GM12878 (cell line): ENCODE data around the gene TAMALIN. TPM values are rescaled to one million over a fixed set of nuclear protein-coding genes. Genes with fewer than 3 reads are reported as not detected.

Experiments used
- ATAC-seq: fragments of 200-7000 bp; cut with Tn5 transposase; 3 replicates; pipeline ENCODE4 v1.9.1; 2020; ENCODE audit warnings: mild to moderate bottlenecking, moderate library complexity
- BruUV-seq: library from RNA; stranded (reverse); fragments of 400-500 nt; replicated peaks from 2 replicates; lab custom pipeline; 2021; lab: Mats Ljungman, UMichigan
- CTCF ChIA-PET: fragments of 300-600 bp; sonication (Branson Sonifier 250); formaldehyde crosslinking; extraction: SDS; loops from one replicate; lab custom pipeline; 2021; ENCODE audit warnings: inconsistent platforms; lab: Yijun Ruan, JAX
- POLR2A ChIA-PET: fragments of 350-600 bp; formaldehyde crosslinking; extraction: SDS; loops from one replicate; lab custom pipeline; 2021; ENCODE audit warnings: inconsistent platforms; lab: Charles Lee
- RAD21 ChIA-PET: fragments of 300-600 bp; sonication (Branson Sonifier 250); formaldehyde crosslinking; loops from one replicate; lab custom pipeline; 2023; ENCODE audit warnings: antibody characterized with exemption; ENCODE audit not compliant: unreplicated experiment; lab: Charles Lee
- SMC1A ChIA-PET: fragments of 300-600 bp; sonication (Branson Sonifier 250); formaldehyde crosslinking; loops from one replicate; lab custom pipeline; 2023; ENCODE audit not compliant: unreplicated experiment, uncharacterized antibody; lab: Charles Lee
- DNase-seq: peaks from one replicate; pipeline ENCODE4 v3.0.0-alpha.2; 2011; ENCODE audit warnings: low read depth, low spot score
- FAIRE-seq: peaks from 3 replicates; lab custom pipeline; 2011; peaks lifted over from hg19 to GRCh38; lab: Jason Lieb, UNC
- H2AFZ ChIP-seq: 2 replicates; pipeline ENCODE4 v1.6.0; 2011; ENCODE audit warnings: low read depth, low read length, control low read depth; ENCODE audit not compliant: control insufficient read depth
- H3K27ac ChIP-seq: 2 replicates; pipeline ENCODE4 v1.5.1; 2011; ENCODE audit warnings: control low read depth; ENCODE audit not compliant: control insufficient read depth, insufficient read depth
- H3K27me3 ChIP-seq, 2 experiments: replicated peaks in 1 of 2; 2 replicates each; pipeline versions ENCODE4 v1.6.0 to v1.6.1; 2011; ENCODE audit warnings: low read length in 1 of 2; ENCODE audit not compliant: control insufficient read depth in 2 of 2, insufficient read depth in 2 of 2
- H3K36me3 ChIP-seq, 2 experiments: 2 replicates each; pipeline ENCODE4 v1.5.1; 2011; ENCODE audit warnings: low read length in 1 of 2; ENCODE audit not compliant: control insufficient read depth in 2 of 2, insufficient read depth in 2 of 2
- H3K4me1 ChIP-seq: 2 replicates; pipeline ENCODE4 v1.6.1; 2011; ENCODE audit warnings: mild to moderate bottlenecking, low read length, moderate library complexity, mixed read lengths; ENCODE audit not compliant: control insufficient read depth, insufficient read depth
- H3K4me2 ChIP-seq: 2 replicates; pipeline ENCODE4 v1.6.0; 2011; ENCODE audit warnings: control low read depth; ENCODE audit not compliant: control insufficient read depth, insufficient read depth
- H3K4me3 ChIP-seq: fragments of 200-600 bp; sonication (generic); 2 replicates; pipeline ENCODE4 v1.5.1; 2016
- H3K79me2 ChIP-seq: 2 replicates; pipeline ENCODE4 v1.6.0; 2011; ENCODE audit warnings: low read length; ENCODE audit not compliant: control insufficient read depth, insufficient read depth
- H3K9ac ChIP-seq: 2 replicates; pipeline ENCODE4 v1.8.0; 2011; ENCODE audit warnings: low read length, control low read depth, mixed read lengths; ENCODE audit not compliant: control insufficient read depth, insufficient read depth
- H3K9me3 ChIP-seq: replicated peaks from 3 replicates; pipeline ENCODE4 v1.5.1; 2011; ENCODE audit warnings: mild to moderate bottlenecking, low read length; ENCODE audit not compliant: control insufficient read depth, insufficient read depth
- H4K20me1 ChIP-seq: 2 replicates; pipeline ENCODE4 v1.6.0; 2011; ENCODE audit not compliant: control insufficient read depth, insufficient read depth
- CEBPB ChIP-seq, 2 experiments: fragments of 150-350 bp in 1 of 2; IDR thresholded peaks; 2 replicates each; pipeline ENCODE4 v1.6.1; 2012 to 2014; ENCODE audit warnings: low read depth in 2 of 2, low read length in 2 of 2, borderline replicate concordance in 1 of 2, inconsistent platforms in 1 of 2
- LARP7 ChIP-seq: fragments of 450-650 bp; IDR thresholded peaks from 2 replicates; pipeline ENCODE4 v1.6.1; 2017; ENCODE audit warnings: mild to moderate bottlenecking
- TBL1XR1 ChIP-seq: IDR thresholded peaks from 2 replicates; pipeline ENCODE4 v1.6.1; 2012; ENCODE audit warnings: low read depth, low read length, improper control_type of control experiment
- YY1 ChIP-seq: IDR thresholded peaks from 2 replicates; pipeline ENCODE4 v1.6.1; 2011; ENCODE audit warnings: low read depth, mild to moderate bottlenecking, low read length
- WGBS: methylation state at CpG from one replicate; pipeline ENCODE4 v1.1.6; 2016; ENCODE audit warnings: low lambda C conversion rate; ENCODE audit not compliant: insufficient replicate concordance, insufficient coverage; ENCODE audit errors: missing lambda C conversion rate; 5-methylcytosine and 5-hydroxymethylcytosine counted together
- in situ Hi-C: fragments of 300-500 bp; cut with MboI; formaldehyde crosslinking; loops from 9 replicates; pipeline ENCODE4 v1.14.3; 2018; ENCODE audit warnings: mixed read lengths
- intact Hi-C: fragments of 100-400 bp; cut with micrococcal nuclease; formaldehyde crosslinking; loops from one replicate; pipeline ENCODE4 v1.14.2; 2022; ENCODE audit not compliant: unreplicated experiment
- polyA plus RNA-seq, 11 experiments: library from polyadenylated mRNA; depleted of rRNA in 4 of 11; unstranded in 6 of 11; stranded (reverse) in 5 of 11; fragments of >200 nt; fragmentation: Nextera tagmentation in 4 of 11; fragmentation: Illumina TruSeq in 1 of 11; extraction: Ambion mirVana in 4 of 11; extraction: Trizol in 1 of 11; gene quantifications; 1 replicate in 1 of 11; 2 replicates in 10 of 11; pipeline versions ENCODE4 v1.2.1 to v1.2.3, GENCODE V29; 2011 to 2016; ENCODE audit warnings: inconsistent platforms in 2 of 11, missing spikeins in 2 of 11, low read depth in 1 of 11
- total RNA-seq, 4 experiments: library from RNA; depleted of rRNA in 3 of 4; stranded (reverse); fragments of >200 nt in 3 of 4; fragmentation: Illumina TruSeq in 1 of 4; extraction: Trizol in 1 of 4; gene quantifications; 2 replicates each; pipeline versions ENCODE4 v1.2.1 to v1.2.3, GENCODE V29; 2013 to 2021
- TF ChIP-seq, protein P1 (sequence below): fragments of 450-650 bp; IDR thresholded peaks from 2 replicates; pipeline ENCODE4 v1.6.1; 2016; ENCODE audit warnings: mild to moderate bottlenecking
- TF ChIP-seq, protein P2 (sequence below), 3 experiments: IDR thresholded peaks in 2 of 3; conservative IDR thresholded peaks in 1 of 3; 2 replicates each; pipeline ENCODE4 v1.5.1; 2011; ENCODE audit warnings: low read depth in 3 of 3, low read length in 3 of 3, mild to moderate bottlenecking in 3 of 3, control low read depth in 2 of 3, moderate library complexity in 2 of 3, inconsistent platforms in 1 of 3, mixed read lengths in 1 of 3; ENCODE audit not compliant: control insufficient read depth in 2 of 3, insufficient read depth in 1 of 3; ENCODE audit errors: extremely low read depth in 1 of 3

TAMALIN gene
- total and polyA plus RNA-seq, 10 of the 15 experiments (the other 5 are each of a cell fraction or from before 2014, with no cell fraction given) = 0.09 to 0.58 (median 0.19) TPM; not detected in 4

DNA sequence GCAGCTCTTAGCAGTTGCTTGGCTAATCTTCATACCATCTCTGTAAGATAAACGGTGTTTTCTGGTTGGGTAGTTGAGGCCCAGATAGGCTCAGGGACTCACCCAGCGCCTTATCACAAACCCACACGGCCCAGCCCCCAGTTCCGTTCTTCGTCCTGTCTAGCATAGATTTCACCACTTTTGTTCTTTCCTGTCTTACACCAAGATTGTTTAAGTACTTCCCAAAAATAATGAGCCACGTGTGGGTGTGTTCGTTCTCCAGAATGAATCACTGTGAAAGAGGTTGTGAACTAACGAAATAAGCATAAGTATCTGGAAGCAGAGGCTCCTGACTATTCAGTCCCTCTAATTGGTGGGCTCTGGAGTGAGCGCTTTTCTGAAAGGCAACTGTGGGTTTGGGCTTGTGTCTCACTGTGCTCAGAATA is 33.9 kb upstream of the TAMALIN start:
- DNase-seq (no peak), FAIRE-seq (no peak), ATAC-seq (no peak)
- intact Hi-C loops = no loop called here
- peaks cover 0 to 10% of the 10 kb centered on the region in 2 experiments; a peak in 3 of 4 replicates for H3K27me3 ChIP-seq
- POLR2A ChIA-PET = no interaction called here
- no peaks in the 10 kb centered on the region for H3K9me3 ChIP-seq
- in situ Hi-C loops = no loop called here
- no peak overlapping the region; the same call in 1 of the 2 replicates for H3K4me2 ChIP-seq
- no peaks in the 10 kb centered on the region for H3K79me2 ChIP-seq
- no peaks in the 10 kb centered on the region; the same call in 1 of the 2 replicates for H4K20me1 ChIP-seq
- H3K36me3 ChIP-seq = no peaks in the 10 kb centered on the region
- no TSS peak for BruUV-seq
- TF ChIP-seq LARP7 (no peak), CEBPB (IDR thresholded peaks at IDR 0.05; ENCODE audit: borderline replicate concordance in 1 of 2, low read depth in 2 of 2, low read length in 2 of 2) (no peak), YY1 (no peak), TBL1XR1 (no peak)
- TF ChIP-seq, protein P1, sequence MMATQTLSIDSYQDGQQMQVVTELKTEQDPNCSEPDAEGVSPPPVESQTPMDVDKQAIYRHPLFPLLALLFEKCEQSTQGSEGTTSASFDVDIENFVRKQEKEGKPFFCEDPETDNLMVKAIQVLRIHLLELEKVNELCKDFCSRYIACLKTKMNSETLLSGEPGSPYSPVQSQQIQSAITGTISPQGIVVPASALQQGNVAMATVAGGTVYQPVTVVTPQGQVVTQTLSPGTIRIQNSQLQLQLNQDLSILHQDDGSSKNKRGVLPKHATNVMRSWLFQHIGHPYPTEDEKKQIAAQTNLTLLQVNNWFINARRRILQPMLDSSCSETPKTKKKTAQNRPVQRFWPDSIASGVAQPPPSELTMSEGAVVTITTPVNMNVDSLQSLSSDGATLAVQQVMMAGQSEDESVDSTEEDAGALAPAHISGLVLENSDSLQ = no peak
- TF ChIP-seq, protein P2, sequence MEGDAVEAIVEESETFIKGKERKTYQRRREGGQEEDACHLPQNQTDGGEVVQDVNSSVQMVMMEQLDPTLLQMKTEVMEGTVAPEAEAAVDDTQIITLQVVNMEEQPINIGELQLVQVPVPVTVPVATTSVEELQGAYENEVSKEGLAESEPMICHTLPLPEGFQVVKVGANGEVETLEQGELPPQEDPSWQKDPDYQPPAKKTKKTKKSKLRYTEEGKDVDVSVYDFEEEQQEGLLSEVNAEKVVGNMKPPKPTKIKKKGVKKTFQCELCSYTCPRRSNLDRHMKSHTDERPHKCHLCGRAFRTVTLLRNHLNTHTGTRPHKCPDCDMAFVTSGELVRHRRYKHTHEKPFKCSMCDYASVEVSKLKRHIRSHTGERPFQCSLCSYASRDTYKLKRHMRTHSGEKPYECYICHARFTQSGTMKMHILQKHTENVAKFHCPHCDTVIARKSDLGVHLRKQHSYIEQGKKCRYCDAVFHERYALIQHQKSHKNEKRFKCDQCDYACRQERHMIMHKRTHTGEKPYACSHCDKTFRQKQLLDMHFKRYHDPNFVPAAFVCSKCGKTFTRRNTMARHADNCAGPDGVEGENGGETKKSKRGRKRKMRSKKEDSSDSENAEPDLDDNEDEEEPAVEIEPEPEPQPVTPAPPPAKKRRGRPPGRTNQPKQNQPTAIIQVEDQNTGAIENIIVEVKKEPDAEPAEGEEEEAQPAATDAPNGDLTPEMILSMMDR (IDR thresholded peaks at IDR 0.05 in 2 of 3, conservative IDR thresholded peaks at IDR 0.05 in 1 of 3; ENCODE audit: control insufficient read depth in 2 of 3, extremely low read depth in 1 of 3, insufficient read depth in 1 of 3, low read depth in 3 of 3, low read length in 3 of 3) = no peak
- WGBS = 11% methylated on average over 9 of the region's 9 CpGs
- H3K9ac ChIP-seq = no peak overlapping the region
- no peak overlapping the region for H3K4me3 ChIP-seq
- RAD21 ChIA-PET = interaction anchor here (2.5 kb wide), 1 partner anchor 53 kb away, joined by 10 read pairs; no protein-coding TSS in a partner anchor
- H2AFZ ChIP-seq = no peak overlapping the region
- peaks cover 30% of the 10 kb centered on the region for H3K4me1 ChIP-seq
- SMC1A ChIA-PET = no interaction called here
- CTCF ChIA-PET = interaction anchor here (1.0 kb wide), 1 partner anchor 12 kb away, joined by 3 read pairs; no protein-coding TSS in a partner anchor
- no peak overlapping the region for H3K27ac ChIP-seq
